GM18508 (cell line): Measurements from ENCODE around the gene SPRY4.
"Not testable (repeated sequence)": the region's sequence is repeated elsewhere in the genome, so short reads cannot be mapped to it uniquely, and the experiment has no call there.

Experiments used
- ATAC-seq: cut with Tn5 transposase; IDR thresholded peaks from one replicate; pipeline ENCODE4 v1.9.1; 2021; ENCODE audit warnings: moderate number of reproducible peaks; ENCODE audit not compliant: insufficient read depth, unreplicated experiment

The SPRY4 gene

DNA sequence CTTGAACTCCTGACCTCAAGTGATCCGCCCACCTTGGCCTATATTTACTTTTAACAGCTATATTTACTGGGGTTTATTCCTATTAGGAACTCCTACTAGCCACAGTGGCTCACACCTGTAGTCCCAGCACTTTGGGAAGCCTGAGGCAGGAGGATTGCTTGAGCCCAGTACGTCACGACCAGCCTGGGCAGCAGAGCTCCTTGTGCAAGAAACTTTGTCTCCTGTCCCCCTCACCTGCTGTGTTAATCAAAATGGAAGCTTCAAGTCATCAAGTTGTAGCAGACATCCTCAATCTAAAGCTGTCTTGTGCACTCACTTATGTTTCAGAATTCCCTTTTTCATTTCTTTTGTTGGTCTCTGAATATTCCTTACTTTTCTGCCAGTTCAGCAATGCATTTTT lies 15.0 kb upstream of the SPRY4 start:
- no peak for ATAC-seq

DNA sequence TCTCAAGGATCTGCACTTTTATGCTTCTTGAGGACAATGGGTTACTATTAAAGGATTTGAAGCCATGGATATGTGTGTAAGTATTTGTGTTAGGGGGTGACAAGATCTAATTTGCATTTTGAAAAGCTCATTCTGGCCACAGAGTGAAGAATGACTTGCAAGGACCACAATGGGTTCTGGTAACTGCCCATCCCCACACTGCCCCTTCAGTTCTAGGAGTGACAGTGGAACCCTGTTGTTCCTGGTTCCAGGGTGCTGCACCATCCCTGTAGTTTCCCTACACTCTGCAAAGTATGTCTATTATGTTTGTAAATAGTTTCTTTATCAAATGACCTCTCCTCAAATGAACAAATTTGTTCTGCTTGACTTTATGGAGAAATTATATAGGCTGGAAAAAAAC lies 9.7 kb upstream of the SPRY4 start:
- no peak for ATAC-seq

DNA sequence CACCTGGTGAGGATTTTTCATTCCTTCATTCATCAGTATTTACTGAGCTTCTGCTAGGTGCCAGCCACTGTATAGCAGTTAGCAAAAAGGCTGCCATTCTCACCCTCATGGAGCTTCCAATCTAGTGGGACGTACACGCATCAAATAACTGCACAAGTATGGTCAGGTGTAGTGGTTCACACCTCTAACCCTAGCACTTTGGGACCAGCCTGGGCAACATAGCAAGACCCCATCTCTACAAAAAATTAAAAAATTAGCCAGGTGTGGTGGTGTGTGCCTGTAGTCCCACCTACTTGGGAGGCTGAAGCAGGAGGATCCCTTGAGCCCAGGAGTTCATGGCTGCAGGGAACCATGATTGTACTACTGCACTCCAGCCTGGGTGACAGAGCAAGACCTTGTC lies 8.9 kb upstream of the SPRY4 start:
- not testable (repeated sequence) for ATAC-seq

DNA sequence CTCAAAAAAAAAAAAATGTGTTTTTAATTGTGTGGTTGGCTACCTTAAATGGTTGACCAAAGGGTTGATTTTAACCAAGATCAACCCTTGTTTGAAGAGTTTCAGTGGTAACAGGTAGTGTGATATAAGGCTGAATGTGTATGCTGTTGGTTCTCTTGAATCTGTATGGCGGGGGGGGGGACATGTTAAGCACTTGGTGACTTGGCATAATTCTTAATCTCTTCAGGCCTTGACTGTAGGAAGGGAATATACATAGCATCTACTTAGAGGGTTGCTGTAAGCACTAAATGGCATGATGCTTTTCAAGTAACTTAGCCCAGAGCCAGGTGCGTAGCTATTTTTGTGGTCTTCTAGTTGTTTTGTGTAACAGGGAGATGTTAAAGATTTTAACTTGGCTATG lies 5.6 kb upstream of the SPRY4 start:
- no peak for ATAC-seq

DNA sequence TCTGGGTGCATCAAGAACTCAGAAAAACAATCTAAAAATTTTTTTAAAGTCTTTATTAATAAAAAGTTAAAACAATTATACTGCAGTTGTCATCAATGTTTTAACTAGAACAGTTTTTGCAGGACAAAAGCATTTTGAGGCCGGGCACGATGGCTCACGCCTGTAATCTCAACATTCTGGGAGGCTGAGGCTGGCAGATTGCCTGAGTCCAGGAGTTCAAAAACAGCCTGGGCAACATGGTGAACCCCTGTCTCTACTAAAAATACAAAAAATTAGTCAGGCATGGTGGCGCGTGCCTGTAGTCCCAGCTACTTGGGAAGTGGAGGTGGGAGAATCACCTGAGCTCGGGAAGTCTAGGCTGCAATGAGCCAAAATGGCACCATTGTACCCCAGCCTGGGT lies 5.2 kb upstream of the SPRY4 start:
- ATAC-seq, result no peak

DNA sequence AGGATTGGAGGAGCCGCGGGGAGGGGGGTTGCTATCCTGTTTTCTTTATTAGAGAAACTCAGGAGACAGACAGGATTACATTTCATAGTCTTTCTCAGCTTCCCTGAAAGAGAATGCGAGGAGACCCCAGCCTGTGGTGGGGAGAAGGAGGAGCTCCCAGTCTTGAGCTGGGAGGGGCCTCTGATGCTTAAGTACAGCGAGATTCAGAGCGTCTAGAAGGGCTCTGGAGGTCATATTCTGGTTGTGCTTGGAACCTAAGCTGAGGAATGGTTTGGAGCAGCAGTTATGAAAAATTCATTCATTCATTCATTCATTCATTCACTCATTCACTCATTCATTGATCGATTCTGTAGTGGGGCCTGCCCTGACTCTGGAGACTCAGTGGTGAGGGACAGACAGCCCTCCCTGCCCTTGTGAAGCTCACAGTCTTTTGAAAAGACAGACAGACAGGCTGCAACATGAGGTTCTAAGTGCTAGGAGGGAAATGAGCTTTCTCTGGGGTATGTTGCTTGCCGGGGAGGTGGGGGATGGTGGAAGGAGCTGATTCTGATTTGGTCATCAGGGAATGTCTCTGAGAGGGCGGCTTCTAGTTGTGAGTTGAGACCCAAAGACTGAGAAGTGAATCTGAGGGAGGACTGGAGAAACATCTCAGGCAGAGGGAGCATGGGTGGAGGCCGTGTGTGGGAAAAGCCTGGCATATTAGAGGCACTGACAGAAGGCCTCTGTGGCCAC lies 2.5 kb upstream of the SPRY4 start:
- no peak for ATAC-seq

DNA sequence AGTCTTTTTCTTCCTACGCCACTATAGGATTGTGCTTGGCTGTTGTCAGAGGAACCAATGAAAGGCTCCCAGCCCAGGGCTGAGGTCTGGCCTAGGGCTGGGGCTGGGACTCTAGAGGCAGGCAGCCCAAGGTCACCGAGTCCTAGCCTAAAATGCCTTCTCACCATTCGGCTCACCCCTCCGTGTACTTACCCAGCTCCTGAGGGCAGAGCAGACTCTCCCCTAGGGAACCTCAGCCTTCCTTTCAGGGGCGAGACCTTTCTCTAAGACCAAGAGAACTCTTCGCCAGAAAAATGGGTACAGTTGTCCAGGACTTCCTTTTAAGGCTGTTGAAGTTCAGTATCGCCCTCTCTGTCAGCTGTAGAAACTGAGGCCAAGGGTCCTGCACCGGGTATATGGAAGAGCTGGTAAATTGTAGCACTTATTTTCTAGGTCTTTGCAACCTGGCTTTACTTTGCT lies 1.7 kb upstream of the SPRY4 start:
- ATAC-seq, result no peak

DNA sequence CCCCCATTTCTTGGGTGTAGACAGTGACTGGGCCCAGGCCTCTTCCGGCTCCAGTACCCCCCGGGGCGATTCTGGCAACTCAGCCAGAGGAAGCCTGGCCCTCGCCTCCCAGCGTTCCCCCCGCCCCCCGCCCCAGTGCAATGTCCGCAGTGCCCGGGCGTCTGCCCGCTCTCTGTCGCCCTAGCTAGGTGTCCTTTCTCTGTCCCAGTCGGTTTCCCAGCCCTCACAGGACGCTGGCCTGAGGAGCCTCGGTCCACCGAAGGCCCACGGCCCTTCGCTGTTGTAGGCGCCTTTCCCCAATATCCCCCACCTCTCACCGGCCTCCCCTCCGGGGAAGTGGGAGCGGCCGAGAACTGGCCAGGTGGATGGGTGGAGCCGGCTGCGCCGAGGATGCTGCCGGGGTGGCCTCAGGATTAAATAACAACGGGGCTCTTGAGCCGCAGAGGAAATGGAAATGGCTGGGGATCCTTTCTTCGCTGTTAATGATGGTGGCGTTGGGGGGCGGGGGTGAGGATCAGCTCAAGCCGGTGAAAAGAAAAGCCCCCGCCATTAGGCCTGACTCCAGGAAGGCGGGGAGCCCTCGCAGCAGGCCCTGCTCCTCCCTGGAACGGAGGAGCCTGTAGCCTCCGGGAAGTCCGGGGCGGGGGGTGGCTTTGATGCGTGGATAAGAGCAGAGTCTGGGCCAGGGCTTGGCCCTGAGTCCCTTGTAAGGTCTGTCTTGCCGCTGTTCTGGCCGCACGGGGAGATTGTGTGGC lies 1.1 kb upstream of the SPRY4 start:
- no peak for ATAC-seq

DNA sequence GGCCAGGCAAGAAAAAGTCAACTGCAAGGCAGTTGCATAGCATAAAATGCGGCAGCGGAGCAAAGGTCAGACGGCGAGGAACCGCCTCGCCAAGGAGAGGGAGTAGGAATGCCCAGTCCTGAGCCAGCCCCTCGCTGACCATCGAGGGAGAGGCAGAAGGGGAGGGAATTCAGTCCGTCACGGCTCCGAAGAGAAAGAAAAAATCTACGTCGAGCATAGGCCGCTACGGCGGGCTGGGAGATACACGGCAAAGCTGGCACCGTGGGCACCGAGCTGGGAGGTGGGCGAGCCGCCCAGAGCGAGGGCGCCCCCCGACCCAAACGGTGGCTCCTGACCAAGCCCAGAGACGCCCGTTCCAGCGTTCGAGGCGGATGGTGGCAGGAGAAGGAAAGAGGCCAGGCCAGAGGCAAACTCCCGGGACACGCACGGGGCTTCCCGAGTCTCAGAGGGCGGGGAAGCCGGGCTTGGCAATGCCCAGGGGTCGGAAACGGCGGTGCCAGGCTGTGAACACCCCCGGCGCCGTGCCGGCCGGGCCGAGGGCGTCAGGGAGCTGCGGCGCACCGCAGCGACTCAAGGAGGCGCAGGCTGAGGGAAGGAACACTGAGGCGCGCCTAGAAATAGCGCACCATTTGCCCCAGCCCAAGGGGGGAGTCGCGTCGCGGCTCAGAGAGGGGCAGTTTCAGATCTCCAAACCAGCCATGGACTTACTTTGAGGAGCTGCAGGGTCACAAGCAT lies 518 bp downstream of the SPRY4 start:
- ATAC-seq, result peak; percentile 32

DNA sequence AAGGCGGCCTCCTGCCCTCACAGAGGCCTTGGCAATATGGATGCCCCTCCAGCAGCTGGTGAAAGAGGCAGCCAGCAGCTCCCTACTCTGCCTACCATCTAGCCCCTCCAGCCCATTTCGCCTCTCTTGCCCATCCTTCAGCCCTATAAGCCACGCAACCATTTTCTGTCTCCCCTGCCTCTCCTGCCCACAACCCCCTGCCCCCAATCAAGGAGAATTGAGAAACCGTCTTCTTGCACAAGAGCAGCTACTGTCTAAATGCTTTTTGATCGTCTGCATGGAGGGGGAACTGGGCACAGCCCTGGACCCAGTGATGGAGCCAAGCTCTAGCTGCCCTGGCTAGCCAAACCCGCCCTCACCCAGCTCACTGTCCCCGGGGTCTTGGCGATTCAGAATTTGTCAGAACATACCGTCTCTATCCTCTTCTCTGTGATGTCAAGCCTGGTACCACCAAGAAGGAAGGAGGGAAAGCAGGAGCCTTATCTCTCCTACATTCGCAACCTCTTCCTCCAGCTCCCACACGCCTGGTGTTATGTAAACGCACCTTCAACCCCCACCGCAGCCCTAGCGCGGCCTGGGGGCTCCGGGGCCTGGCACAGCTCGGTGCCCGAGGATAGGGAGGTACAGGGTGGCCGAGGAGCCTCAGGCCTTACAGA lies 1.2 kb downstream of the SPRY4 start:
- no peak for ATAC-seq

DNA sequence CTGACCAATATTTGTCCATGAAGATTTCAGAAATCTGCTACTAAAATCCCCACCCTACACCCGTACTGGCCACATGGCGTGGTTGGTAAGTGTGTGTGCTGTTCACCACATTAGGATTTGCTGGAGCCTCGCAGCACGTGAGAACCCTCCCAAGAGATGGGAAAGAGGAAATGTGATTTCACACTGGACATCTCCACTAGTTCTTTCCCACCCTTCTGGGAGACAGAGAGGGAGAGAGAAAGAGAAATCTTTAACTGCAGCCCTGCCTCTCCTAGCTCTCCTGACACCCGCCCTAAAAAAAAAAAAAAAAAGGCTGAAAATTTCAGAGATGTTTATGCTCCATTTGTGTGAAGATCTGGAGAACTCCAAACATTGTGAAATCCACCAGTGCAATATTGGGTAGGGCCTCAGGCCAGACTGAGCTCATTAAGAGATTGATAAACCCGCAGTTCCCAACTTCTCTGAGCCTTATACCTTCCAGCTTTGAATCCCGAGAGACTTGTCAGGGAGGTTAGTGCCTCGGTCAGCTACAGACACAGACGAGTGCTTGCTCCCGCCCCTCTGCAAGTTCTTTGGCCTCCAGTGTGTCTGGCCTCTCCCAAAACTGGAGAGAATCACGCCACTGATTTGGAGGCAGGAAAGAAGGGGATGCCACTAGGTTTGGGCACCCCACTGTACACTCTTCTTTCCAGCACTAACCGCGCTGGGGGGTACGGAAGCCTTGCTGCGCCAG lies 1.9 kb downstream of the SPRY4 start:
- ATAC-seq, result no peak

DNA sequence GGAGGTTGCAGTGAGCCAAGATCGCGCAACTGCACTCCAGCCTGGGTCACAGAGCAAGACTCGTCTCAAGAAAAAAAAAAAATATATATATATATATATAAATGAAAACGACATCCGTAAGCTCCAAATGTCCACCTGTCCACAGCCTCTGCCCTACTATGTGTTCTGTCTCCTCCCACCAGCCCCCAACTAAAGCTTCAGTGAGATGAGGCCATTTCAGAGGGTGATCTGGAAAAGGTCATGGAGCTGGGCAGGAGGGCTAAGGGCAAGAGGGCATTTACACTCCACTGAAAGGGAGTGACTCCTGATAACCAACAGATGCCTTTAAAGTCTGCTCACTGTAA lies 2.4 kb downstream of the SPRY4 start:
- ATAC-seq, result no peak

DNA sequence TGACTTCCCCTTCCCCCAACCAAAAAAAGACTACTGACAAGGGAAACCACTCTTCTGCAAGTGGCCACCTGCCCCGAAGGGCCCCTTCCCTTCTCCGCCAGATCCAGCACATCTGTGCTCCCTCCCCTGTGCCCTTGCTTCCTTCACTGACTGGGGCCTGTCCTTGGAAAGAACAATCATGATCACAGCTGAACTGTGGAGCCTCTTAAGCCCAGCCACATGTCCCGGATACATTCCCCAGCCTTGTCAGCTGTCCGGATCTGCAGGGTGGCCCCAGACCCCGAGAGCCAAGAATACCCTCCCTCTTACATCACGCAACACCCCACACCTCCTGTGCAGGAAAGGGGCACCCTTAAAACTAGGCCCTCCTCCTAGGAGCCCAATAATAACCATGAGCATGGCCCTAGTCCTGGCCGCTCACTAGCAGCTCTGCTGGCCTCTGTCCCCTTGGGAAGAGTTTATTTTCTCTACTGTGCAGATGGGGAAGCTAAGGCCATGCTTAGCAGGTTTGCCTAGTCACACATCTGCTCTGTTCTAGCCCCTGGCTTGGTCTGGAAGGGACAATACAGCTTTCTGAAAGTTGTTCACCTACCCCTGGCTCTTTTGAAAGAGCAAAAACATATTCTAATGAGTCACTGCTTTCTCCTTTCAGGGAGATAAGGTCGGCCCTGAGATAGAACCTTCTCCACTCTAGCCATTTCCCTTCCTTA lies 3.8 kb downstream of the SPRY4 start:
- ATAC-seq, result no peak

DNA sequence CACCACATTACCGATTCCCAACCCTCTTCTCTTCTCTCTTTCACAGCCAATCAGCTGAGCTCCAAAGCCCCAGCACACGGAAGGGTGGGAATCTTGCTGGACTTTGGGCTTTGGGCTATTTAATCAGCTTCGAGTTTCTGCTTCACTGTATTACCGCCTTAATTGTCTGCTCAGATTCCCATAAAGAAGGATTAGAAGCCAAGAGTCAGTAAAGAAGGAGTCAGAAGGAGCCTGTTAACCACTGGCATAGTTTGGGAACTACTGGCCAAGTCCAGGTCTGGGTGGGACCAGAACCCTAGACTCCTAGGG lies 4.4 kb downstream of the SPRY4 start:
- no peak for ATAC-seq

DNA sequence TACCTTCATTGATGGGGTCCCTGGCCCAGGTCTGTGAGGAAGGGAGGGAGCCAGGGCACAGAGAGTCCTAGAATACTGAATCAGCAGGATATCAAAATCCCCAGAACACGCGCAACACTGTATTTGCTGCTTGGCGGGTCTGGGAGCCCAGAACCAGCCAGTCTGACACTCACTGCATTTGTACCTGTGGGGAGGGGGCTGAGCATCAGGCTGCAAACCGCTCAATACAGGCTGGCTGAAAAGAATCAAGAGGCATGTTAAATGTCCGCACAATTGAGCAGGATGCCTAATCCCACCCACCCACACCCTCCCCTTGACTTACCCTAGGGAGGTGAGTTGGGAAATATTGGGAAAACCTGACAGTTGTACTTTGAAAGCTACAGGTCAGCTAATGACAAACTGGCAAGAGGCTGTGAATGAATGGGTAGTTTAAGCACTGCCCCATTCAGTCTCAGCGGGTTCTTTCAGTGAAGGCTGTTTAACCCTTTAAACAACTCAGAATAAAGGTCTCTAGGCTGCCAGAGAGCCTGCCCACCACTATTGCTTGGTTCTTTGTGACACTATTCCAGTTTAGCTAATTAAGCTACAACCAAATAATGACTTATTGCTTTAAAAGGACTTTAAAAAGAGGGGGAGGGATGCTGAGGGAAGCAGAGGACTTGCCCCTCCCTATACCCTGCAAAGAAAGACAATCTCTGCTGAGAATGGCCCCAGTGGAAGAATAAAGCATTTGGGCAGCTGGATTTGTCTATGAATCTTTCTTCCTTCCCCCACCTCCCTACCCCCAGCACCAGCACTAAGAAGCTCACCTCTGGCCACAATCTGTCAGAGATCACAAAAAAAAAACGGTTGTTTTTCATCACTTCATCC lies 5.0 kb downstream of the SPRY4 start:
- ATAC-seq, result no peak

DNA sequence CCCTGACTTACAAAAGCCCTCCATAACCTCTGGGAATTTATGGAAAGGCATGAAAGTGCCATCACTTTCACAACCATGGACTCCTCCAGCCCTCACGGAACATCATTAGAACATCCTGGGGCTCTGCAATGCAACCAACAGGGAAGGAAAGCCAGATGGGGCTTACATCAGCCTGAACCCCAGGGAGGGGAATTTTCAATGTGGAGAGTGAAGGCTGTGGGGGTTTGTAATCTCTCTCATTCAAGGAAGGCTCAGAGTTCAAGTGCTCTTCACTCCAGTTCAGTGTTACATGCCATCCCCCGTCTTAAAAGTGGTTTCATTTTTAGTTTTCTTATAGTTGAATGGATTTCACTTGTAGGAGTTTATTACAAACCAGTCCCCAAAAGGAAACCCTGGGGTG lies 5.7 kb downstream of the SPRY4 start:
- no peak for ATAC-seq

DNA sequence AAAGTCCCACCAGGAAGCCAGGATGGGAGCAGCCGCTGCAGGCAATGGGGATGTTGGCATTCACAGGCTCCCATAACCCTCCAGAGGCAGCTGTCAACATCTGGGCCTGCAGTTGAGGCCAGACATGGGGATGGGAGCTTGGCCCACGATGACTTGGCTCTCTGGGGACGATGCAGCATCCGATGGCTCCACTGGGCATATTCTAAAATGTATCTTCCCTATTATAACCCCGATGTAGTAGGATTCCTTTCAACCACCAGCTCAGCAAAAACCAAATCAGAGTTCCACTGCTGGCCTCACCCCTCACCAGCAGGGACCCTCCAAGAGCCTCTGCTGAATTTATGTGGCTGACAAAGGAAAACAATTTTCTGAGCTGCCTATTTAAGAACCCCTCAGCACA lies 7.1 kb downstream of the SPRY4 start:
- no peak for ATAC-seq

DNA sequence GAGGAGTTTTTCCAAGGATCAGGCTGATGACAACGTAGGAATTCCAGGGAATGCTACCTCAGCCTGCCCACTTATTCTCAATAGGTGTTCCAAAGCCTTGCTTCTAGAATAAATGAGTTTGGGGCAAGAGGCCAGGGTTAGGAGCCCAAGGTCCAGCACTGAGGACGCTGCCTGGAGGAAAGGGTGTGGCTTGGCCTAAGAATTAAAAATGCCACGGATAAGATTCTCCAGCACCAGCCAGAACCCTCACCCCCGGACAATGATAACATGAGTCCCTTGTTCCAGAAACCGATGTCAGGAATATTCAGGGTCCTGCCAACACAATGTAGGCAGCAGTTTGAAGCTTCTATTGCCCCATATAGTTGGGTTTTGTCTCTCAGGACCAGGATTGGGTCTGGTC lies 7.6 kb downstream of the SPRY4 start:
- ATAC-seq, result no peak

DNA sequence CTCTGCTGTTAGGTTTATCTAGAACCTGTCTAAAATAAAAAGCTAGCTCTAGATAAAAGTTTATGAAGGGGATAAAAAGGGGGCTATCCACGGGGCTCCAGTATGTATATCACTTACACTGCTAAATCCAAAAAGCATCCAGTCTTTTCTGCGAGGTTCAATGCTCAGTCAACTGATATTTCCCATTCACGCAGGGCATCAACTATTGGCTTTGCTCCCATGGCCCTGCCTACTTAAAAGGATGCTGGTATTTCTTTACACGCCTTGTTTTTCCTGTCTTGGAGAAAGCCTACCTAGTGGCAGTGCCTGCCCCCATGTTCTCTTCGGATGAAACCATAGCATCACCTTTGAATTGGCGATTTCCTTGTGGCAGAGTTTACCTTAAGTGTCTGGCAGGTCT lies 8.1 kb downstream of the SPRY4 start:
- no peak for ATAC-seq
